Mammary epithelial cell (primary cell): ENCODE measurements around the gene WDR37.

Source experiments
- CTCF ChIP-seq, 2 donors: IDR thresholded peaks in 1 of 2; conservative IDR thresholded peaks in 1 of 2; 2 replicates each; pipeline ENCODE4 v1.5.1; 2011 to 2012; ENCODE audit warnings: inconsistent platforms in 2 of 2, low read length in 2 of 2, mild to moderate bottlenecking in 2 of 2, control low read depth in 1 of 2, low read depth in 1 of 2; ENCODE audit not compliant: insufficient read depth in 1 of 2; ENCODE audit errors: extremely low read depth in 1 of 2
- EZH2 ChIP-seq: IDR thresholded peaks from 2 replicates; pipeline ENCODE4 v1.6.1; 2012; ENCODE audit warnings: low read length, inconsistent platforms, borderline replicate concordance

- TF ChIP-seq CTCF (conservative IDR thresholded peaks at IDR 0.05 in 1 of 2, IDR thresholded peaks at IDR 0.05 in 1 of 2; ENCODE audit: extremely low read depth in 1 of 2, insufficient read depth in 1 of 2, low read depth in 1 of 2, low read length in 2 of 2) (no peak), EZH2 (no peak)
Observed at GRCh38 chr10:1056326-1057105, at the start of gene WDR37.
